Osteoblast (primary cell): ENCODE results near the gene ACTG2. TPM values are rescaled to one million over a fixed set of nuclear protein-coding genes. Genes with fewer than 3 reads are reported as not detected.

Source experiments
- DNase-seq: peaks from one replicate; pipeline ENCODE4 v3.0.0; 2011; ENCODE audit warnings: low spot score, mixed read lengths; ENCODE audit not compliant: insufficient read length; ENCODE audit errors: missing footprints
- H2AFZ ChIP-seq: 2 replicates; pipeline ENCODE4 v1.6.0; 2011; ENCODE audit warnings: mild to moderate bottlenecking, low read length
- H3K27ac ChIP-seq: 2 replicates; pipeline ENCODE4 v1.5.1; 2011; ENCODE audit warnings: mild to moderate bottlenecking, low read depth, low read length, moderate library complexity
- H3K27me3 ChIP-seq: 2 replicates; pipeline ENCODE4 v1.6.0; 2012; ENCODE audit warnings: mild to moderate bottlenecking, control low read depth, inconsistent platforms, low read length, moderate library complexity; ENCODE audit not compliant: insufficient read depth
- H3K36me3 ChIP-seq: 2 replicates; pipeline ENCODE4 v1.5.1; 2011; ENCODE audit warnings: mild to moderate bottlenecking, low read length, control low read depth, moderate library complexity; ENCODE audit not compliant: insufficient read depth
- H3K4me1 ChIP-seq: 2 replicates; pipeline ENCODE4 v1.5.1; 2011; ENCODE audit warnings: mild to moderate bottlenecking, low read length, control low read depth, moderate library complexity; ENCODE audit not compliant: insufficient read depth
- H3K4me2 ChIP-seq: 2 replicates; pipeline ENCODE4 v1.6.0; 2011; ENCODE audit warnings: mild to moderate bottlenecking, low read length; ENCODE audit not compliant: insufficient read depth
- H3K4me3 ChIP-seq: fragments of 200-600 bp; sonication (generic); 3 replicates; pipeline ENCODE4 v1.5.1; 2012; ENCODE audit warnings: mild to moderate bottlenecking, low read length, inconsistent platforms; ENCODE audit not compliant: insufficient read depth
- H3K79me2 ChIP-seq: 2 replicates; pipeline ENCODE4 v1.6.0; 2012; ENCODE audit warnings: mild to moderate bottlenecking, low read length, control low read depth, inconsistent platforms; ENCODE audit not compliant: insufficient read depth
- H3K9me3 ChIP-seq: 2 replicates; pipeline ENCODE4 v1.5.1; 2011; ENCODE audit warnings: low read depth, low read length, control low read depth
- H4K20me1 ChIP-seq: 2 replicates; pipeline ENCODE4 v1.6.0; 2012; ENCODE audit warnings: mild to moderate bottlenecking, low read length, control low read depth; ENCODE audit not compliant: insufficient read depth
- CTCF ChIP-seq: IDR thresholded peaks from 2 replicates; pipeline ENCODE4 v1.5.1; 2011; ENCODE audit warnings: mild to moderate bottlenecking, low read depth, low read length, moderate library complexity; ENCODE audit errors: extremely low read depth
- total RNA-seq: library from RNA; depleted of rRNA; stranded (reverse); fragments of >200 nt; gene quantifications from 2 replicates; pipeline ENCODE4 v1.2.3, GENCODE V29; 2012

ACTG2 gene
- total RNA-seq, 1 donor: 0.72 TPM

DNA sequence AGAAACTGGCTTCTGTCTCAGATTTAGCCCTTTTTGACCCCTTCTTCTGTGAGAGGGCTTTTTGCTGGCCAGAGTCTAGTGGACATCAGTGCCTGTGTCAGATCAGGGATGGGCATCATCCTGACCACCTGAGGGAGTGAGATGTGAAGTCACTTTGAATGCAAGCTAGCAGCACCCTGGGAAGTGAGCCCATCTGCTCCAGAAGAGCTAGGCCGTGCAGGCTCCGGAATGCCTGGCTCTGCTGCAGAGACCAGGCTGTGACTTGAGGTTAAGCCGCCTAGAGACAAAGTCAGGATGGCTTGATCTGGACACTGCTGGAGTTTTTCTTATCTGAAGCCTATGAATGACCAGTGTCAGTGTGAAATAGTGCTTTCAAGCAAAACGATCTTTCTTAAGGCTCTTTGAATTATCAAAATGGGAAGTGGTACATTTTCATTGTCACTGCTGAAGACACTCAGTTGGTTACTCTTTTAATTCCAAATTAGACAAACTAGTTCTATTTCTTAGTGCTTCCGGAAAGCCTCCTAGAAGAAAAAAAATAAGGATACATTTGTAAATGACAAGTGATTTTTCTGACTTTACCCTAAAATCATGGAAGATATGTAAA, 54.7 kb downstream of the ACTG2 start:
- no peak overlapping the region for H3K4me2 ChIP-seq
- no peak for TF ChIP-seq CTCF
- no peaks in the 10 kb centered on the region for H3K9me3 ChIP-seq
- DNase-seq: no peak
- H3K27ac ChIP-seq: no peak overlapping the region
- H3K27me3 ChIP-seq: no peaks in the 10 kb centered on the region
- H3K79me2 ChIP-seq: peaks cover 44% of the 10 kb centered on the region
- H4K20me1 ChIP-seq: peaks cover 73% of the 10 kb centered on the region
- no peak overlapping the region for H3K4me3 ChIP-seq
- no peak overlapping the region for H2AFZ ChIP-seq
- H3K36me3 ChIP-seq: peaks cover 56% of the 10 kb centered on the region
- H3K4me1 ChIP-seq: peaks cover 3% of the 10 kb centered on the region

- H3K36me3 ChIP-seq: peaks cover 68% of the 10 kb centered on the region
- H3K9me3 ChIP-seq: no peaks in the 10 kb centered on the region
- no peak for DNase-seq
- no peak overlapping the region for H3K4me3 ChIP-seq
- H3K27me3 ChIP-seq: no peaks in the 10 kb centered on the region
- no peak overlapping the region for H2AFZ ChIP-seq
- H4K20me1 ChIP-seq: peaks cover 56% of the 10 kb centered on the region
- no peak overlapping the region for H3K4me2 ChIP-seq
- H3K79me2 ChIP-seq: peaks cover 27% of the 10 kb centered on the region
- no peak for TF ChIP-seq CTCF
- H3K4me1 ChIP-seq: peaks cover 6% of the 10 kb centered on the region
- H3K27ac ChIP-seq: no peak overlapping the region
Observed at GRCh38 chr2:73949802-73950201, 57.0 kb downstream of the ACTG2 start.

DNA sequence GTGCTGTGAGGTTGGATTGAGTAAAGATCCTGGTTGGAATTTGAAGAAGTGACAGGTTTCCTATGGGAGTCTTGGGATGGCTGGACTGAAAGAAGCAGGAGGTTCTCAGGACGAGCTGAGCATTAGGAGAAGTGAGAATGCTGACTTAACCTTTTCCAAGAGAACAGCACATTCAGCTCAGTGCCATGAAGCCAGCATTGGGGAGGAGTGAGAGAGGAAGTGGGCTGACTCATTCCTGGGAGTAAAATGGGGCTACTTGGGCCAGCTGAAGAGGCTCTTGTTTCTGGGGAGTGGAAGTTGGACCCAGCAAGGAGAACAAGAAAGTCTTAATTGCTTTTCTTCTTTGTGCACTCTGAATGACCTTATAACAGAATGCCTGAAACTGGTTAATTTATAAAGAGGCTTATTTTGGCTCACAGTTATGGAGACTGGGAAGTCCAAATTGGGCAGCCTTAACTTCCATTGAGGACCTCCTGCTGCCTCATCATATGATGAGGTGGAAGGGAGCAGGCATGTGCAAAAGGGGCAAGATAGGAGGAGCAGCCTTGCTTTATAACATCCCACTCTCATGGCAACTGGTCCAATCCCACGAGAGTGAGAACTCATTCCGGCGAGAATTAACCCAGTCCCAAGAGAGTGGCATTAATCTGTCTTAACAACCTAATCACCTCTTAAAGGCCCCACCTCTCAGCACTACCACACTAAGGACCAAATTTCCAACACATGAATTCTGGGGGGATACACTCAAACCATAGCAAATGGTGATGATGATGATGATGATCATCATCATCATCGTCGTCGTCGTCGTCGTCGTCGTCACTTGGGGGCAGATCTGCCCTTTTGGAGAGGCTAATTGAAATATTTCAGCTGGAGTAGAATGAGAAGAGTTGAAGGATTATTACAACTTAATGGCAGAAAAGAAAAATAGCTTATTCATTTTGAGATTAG, 60.0 kb downstream of the ACTG2 start:
- peaks cover 16% of the 10 kb centered on the region for H3K79me2 ChIP-seq
- no peak overlapping the region for H2AFZ ChIP-seq
- TF ChIP-seq CTCF: no peak
- peaks cover 6% of the 10 kb centered on the region for H3K4me1 ChIP-seq
- H3K4me2 ChIP-seq: no peak overlapping the region
- H4K20me1 ChIP-seq: peaks cover 48% of the 10 kb centered on the region
- H3K27me3 ChIP-seq: no peaks in the 10 kb centered on the region
- no peak overlapping the region for H3K4me3 ChIP-seq
- H3K27ac ChIP-seq: no peak overlapping the region
- peaks cover 66% of the 10 kb centered on the region for H3K36me3 ChIP-seq
- peak; percentile 80 for DNase-seq
- H3K9me3 ChIP-seq: no peaks in the 10 kb centered on the region
